GM10248 (cell line): ENCODE results near the gene FAM53A.

Experiments used
- CTCF ChIA-PET: fragments of 300-600 bp; sonication (Branson Sonifier 250); formaldehyde crosslinking; extraction: SDS; loops from one replicate; lab custom pipeline; 2021; ENCODE audit warnings: antibody characterized with exemption; lab: Yijun Ruan, JAX
- POLR2A ChIA-PET: fragments of 350-650 bp; sonication (Branson Sonifier 250); formaldehyde crosslinking; extraction: SDS; loops from one replicate; lab custom pipeline; 2020; ENCODE audit warnings: antibody characterized with exemption; lab: Yijun Ruan, JAX
- DNase-seq: peaks from one replicate; pipeline ENCODE4 v3.0.0; 2012; ENCODE audit errors: extremely low spot score
- CTCF ChIP-seq: IDR thresholded peaks from 2 replicates; pipeline ENCODE4 v1.5.1; 2012; ENCODE audit warnings: mild to moderate bottlenecking, low read depth; ENCODE audit errors: extremely low read depth, missing control alignments, control extremely low read depth

FAM53A gene

DNA sequence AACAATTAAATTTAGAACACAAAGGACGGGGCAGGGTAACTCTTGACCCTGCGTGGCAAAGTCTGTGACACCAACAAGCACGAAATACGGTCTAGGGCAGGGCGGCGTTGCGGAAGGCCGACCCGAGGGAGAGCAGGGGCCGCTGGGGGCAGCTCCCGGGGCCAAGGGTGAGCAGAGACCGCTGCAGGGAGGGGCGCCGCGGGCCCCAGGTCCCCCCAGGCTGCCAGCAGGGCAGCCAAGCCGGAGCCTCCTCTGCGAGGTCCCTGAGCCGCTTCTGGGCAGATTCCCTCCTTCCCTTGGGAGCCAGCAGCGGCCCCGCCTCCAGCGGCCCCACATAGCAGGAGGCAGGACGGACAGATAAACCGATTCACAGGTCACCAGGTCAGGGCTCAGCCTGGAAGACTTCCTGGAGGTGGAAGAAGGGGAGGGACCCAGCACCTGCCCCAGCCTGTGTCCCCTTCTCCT is 90.2 kb downstream of the FAM53A start:
- no peak for TF ChIP-seq CTCF
- ChIA-PET POLR2A (interaction anchor here (0.6 kb wide), 1 partner anchor 8 kb away, joined by 3 read pairs; no protein-coding TSS in a partner anchor), CTCF (no interaction called here)
- DNase-seq: no peak

GRCh38 chr4:1593458-1593857 is 90.7 kb downstream of the FAM53A start:
- CTCF ChIA-PET: no interaction called here
- no peak for TF ChIP-seq CTCF
- DNase-seq: no peak
- POLR2A ChIA-PET: interaction anchor here (0.6 kb wide), 1 partner anchor 8 kb away, joined by 3 read pairs; no protein-coding TSS in a partner anchor

DNA sequence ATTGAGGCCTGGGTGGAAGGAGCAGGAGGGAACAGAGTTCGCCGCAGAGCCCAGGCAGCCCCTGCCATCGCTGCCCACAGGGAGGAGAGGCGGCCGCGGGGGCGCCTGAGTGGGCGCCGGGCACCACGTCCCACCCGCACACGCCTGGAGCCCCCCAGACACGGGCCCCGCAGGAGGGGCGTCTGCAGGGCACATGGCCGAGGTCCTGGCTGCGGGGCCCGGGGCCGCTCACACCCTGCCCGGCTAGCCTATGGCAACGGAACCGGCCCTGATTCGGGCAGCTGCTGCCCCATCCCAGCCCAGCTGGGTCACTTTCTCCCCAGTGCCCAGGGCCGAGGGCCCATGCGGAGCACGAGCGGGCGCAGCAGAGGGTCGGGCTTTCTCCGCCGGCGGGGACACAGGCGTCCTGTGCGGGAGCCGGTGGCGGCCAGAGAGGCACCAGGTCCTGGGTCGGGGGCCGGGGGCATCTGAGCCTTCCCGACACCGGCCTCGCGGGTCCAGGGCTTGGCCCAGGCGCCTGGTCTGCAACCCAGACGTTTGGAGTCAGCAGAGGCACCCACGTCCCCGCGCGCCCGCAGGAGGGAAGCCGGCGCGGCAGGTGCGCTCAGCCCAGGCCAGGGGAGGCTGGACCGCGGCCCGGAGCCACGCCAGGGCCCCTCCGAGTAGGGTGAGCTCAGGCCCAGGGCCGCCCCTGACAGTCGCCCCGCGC is 91.2 kb downstream of the FAM53A start:
- no peak for DNase-seq
- POLR2A ChIA-PET: interaction anchor here (0.6 kb wide), 1 partner anchor 9 kb away, joined by 3 read pairs; no protein-coding TSS in a partner anchor
- CTCF ChIA-PET: no interaction called here
- no peak for TF ChIP-seq CTCF

DNA sequence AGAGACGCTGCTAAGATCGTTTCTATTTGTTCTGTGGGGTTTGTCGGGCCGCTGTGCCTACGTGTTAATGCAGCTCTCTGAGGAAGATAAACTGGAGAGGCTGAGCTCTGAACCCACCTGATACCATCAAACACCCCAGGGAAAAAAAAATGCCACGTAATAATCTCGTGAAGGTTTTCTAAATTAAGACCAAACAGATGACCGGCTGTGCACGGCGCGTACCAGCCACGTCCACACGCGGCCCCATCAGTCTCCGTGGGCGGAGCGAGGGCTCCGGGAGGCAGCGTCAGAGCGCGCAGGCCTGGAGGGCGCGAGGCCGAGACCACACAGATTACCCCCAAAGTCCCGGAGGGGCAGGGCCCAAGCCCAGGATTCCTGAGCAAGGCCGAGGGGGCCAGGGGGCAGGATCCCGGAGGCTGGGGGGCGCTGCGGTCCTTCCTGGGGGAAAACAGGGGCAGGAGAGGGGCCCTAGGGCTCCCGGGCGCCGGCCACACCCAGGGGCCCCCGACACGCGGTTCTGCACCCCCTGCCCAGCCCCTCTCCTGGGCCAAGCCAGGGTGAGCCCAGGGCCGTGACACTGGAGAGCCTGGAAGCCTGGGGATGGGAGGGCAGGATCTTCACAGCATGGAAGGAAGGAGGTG is 91.9 kb downstream of the FAM53A start:
- no peak for DNase-seq
- ChIA-PET CTCF (no interaction called here), POLR2A (no interaction called here)
- TF ChIP-seq CTCF: no peak

GRCh38 chr4:1591107-1591506 is 93.0 kb downstream of the FAM53A start:
- no peak for TF ChIP-seq CTCF
- ChIA-PET CTCF (no interaction called here), POLR2A (no interaction called here)
- DNase-seq: no peak

GRCh38 chr4:1590244-1590643 is 93.9 kb downstream of the FAM53A start:
- DNase-seq: no peak
- ChIA-PET POLR2A (no interaction called here), CTCF (no interaction called here)

More at GRCh38 chr4:1590244-1590643, 93.9 kb downstream of the FAM53A start:
- no peak for TF ChIP-seq CTCF
